HG03135 (cell line): Measurements from ENCODE around the gene JADE1.

ENCODE experiments used
- ATAC-seq: cut with Tn5 transposase; IDR thresholded peaks from one replicate; pipeline ENCODE4 v1.9.1; 2021; ENCODE audit warnings: mild to moderate bottlenecking, moderate library complexity; ENCODE audit not compliant: unreplicated experiment

Gene JADE1

DNA sequence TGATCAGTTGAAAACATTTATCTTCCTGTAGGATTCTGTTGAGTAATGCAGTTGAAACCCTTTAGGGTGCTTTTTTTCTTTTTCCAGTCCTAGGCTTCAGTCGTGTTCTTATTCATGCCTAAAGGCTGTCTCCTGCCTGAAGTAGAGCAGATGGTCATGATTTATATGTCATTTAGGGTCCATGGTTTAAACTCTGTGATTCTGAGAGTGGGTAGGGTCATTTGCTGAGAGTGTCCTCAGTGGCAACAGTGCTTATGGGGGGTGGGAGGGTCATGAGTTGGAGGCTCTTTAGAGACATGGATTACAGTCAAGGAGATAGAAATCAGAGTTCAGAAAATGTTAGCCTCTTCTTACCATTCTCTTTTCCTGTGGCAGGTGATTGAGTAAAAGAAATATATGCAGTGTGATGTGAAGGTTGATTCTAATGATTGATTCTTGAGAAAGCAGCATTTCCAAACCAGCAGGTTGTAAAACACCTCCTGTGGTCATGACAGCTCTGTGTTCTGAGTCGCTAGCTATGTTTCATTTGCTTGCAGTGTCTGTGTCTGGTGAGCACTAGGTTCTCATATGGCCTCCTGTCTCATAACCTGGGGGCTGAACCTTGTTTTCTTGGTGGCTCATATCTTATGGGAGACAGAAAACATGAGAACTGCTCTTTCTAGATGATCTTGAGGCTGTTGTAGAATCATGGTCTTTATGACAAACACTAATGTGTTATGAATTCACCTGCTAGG lies 60.4 kb downstream of the JADE1 start:
- no peak for ATAC-seq

DNA sequence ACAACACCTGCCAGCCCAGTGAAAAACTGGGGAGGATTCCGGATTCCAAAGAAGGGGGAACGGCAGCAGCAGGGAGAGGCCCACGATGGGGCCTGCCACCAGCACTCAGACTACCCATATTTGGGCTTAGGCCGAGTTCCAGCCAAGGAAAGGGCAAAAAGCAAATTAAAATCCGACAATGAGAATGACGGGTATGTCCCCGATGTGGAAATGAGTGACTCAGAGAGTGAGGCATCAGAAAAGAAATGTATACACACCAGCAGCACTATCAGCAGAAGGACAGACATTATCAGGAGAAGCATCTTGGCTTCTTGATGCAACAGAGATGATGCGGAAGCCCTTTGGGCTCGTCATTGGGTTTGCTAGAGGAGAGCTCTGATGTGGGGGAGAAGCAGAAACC lies 62.4 kb downstream of the JADE1 start:
- no peak for ATAC-seq

- no peak for ATAC-seq
These were observed 66.7 kb downstream of the JADE1 start for GRCh38 chr4:128876200-128876599.

- ATAC-seq = no peak
These were observed 68.4 kb downstream of the JADE1 start for GRCh38 chr4:128877934-128878333.

- ATAC-seq = no peak
These were observed 69.8 kb downstream of the JADE1 start for GRCh38 chr4:128879283-128879682.

- ATAC-seq = no peak
These were observed 70.5 kb downstream of the JADE1 start for GRCh38 chr4:128879971-128880370.

- no peak for ATAC-seq
These were observed 71.2 kb downstream of the JADE1 start for GRCh38 chr4:128880662-128881061.

- ATAC-seq = no peak
These were observed 95.3 kb downstream of the JADE1 start for GRCh38 chr4:128904821-128905220.

GRCh38 chr4:128906581-128906980 lies 97.1 kb downstream of the JADE1 start:
- ATAC-seq = no peak

DNA sequence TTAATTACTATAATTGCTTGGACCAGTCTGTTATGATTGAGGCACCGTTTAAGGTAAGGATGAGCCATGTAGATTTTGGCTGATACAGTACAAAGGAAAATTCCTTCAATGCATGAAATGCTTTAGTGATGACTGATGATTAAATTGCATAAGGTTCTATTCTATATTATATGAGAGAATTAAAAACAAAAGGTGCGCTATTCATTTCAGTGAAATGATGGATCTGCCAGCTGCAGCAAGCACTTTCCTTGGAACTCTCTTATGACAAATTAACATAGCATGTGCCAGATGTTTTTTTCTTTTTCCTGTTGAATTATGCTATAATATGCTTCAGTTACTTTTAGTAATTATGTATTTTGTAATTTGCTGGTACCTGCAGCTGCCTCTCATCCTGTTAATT lies 98.5 kb downstream of the JADE1 start:
- ATAC-seq = no peak

GRCh38 chr4:128908735-128909134 lies 99.2 kb downstream of the JADE1 start:
- ATAC-seq = no peak

DNA sequence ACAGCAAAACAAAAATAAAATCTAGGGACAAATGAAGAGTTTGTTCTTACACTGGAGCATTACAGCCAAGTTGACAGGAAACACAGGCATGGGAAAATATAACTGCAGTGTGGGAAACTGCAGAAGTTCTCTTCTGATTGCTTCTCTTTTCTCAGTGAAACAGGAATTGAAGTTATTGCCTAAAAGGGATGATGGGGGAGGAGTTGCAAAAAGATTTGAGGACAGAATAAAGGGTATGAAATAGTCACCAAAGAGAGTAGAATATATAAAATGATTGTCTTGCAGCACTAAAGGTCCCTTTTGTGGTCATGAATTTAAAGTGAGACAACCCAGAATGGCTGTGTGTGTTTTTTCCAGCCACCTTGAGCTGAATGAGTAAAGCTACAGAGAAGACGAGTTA lies 103.7 kb downstream of the JADE1 start:
- ATAC-seq = no peak

GRCh38 chr4:128915544-128915943 lies 106.0 kb downstream of the JADE1 start:
- ATAC-seq = no peak

DNA sequence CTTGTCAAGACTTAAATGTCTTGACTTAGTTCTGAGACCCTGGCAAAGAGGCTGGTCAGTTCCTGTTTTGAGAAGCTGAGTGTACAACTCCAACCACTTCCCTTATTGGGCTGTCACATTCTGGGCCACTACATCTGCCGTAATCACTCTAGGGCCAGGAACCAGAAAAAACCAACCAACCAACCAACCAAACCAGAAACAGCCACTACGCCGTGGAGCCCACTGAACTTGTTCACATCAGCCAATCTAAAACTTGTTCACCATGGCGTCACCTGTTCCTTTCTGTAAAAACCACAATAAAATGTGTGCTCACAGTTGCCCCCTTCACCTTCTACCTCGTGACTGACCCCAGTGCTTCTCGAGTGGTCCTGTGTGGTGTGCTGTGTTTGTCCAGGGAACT lies 107.3 kb downstream of the JADE1 start:
- peak; percentile 87 for ATAC-seq

GRCh38 chr4:128917781-128918180 lies 108.3 kb downstream of the JADE1 start:
- ATAC-seq = peak; percentile 63

DNA sequence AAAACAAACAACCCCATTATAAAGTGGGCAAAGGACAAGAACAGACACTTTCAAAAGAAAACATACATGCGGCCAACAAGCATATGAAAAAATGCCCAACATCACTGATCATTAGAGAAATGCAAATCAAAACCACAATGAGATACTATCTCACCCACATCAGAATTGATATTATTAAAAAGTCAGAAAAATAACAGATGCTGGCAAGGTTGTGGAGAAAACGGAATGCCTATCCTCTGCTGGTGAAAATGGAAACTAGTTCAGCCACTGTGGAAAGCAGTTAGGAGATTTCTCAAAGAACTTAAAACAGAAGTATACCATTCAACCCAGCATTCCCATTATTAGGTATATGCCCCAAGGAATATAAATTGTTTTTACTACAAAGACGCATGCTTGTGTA lies 112.5 kb downstream of the JADE1 start:
- no peak for ATAC-seq
